ENCODE results near the gene UNC79.

GRCh38 chr14:93654599-93654998, 223.9 kb downstream of the UNC79 start:
- TF ChIP-seq, protein P1, sequence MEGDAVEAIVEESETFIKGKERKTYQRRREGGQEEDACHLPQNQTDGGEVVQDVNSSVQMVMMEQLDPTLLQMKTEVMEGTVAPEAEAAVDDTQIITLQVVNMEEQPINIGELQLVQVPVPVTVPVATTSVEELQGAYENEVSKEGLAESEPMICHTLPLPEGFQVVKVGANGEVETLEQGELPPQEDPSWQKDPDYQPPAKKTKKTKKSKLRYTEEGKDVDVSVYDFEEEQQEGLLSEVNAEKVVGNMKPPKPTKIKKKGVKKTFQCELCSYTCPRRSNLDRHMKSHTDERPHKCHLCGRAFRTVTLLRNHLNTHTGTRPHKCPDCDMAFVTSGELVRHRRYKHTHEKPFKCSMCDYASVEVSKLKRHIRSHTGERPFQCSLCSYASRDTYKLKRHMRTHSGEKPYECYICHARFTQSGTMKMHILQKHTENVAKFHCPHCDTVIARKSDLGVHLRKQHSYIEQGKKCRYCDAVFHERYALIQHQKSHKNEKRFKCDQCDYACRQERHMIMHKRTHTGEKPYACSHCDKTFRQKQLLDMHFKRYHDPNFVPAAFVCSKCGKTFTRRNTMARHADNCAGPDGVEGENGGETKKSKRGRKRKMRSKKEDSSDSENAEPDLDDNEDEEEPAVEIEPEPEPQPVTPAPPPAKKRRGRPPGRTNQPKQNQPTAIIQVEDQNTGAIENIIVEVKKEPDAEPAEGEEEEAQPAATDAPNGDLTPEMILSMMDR (IDR thresholded peaks at IDR 0.05), result no peak
- TF ChIP-seq POLR2A (IDR thresholded peaks at IDR 0.05), result no peak

Data from Peyer's patch (tissue), 4 donors.